Measurements from ENCODE around the gene CPD. TPM values are rescaled to one million over a fixed set of nuclear protein-coding genes. Genes with fewer than 3 reads are reported as not detected.

The CPD gene
- total RNA-seq, 3 donors from 2014 or later: 39.2 to 77.3 (median 74.7) TPM

DNA sequence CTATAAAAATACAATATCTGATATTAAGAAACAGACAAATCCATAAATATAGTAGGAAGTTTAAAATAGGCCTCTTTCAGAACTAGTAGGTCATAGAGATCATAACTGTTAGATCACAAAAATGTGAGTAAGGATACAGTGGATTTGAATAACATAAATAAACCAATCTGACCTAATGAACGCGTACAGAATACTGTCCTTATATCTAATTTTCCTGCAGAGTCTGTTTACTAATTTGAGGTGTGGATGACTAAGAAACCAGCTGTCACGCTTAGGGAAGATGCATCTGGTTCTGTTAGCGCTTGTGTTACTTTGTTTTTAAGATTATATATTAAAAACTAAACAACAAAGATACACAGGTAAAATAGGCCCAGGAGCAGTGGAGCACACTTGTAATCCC, 14.8 kb downstream of the CPD start:
- Histone ChIP-seq H3K36me3 (ENCODE audit: low read depth) (no peaks in the 10 kb centered on the region), H3K9me3 (no peaks in the 10 kb centered on the region), H3K4me3 (no peak overlapping the region), H3K4me1 (ENCODE audit: low read depth) (peaks cover 4% of the 10 kb centered on the region)
- no peak for ATAC-seq
- TF ChIP-seq, protein P1, sequence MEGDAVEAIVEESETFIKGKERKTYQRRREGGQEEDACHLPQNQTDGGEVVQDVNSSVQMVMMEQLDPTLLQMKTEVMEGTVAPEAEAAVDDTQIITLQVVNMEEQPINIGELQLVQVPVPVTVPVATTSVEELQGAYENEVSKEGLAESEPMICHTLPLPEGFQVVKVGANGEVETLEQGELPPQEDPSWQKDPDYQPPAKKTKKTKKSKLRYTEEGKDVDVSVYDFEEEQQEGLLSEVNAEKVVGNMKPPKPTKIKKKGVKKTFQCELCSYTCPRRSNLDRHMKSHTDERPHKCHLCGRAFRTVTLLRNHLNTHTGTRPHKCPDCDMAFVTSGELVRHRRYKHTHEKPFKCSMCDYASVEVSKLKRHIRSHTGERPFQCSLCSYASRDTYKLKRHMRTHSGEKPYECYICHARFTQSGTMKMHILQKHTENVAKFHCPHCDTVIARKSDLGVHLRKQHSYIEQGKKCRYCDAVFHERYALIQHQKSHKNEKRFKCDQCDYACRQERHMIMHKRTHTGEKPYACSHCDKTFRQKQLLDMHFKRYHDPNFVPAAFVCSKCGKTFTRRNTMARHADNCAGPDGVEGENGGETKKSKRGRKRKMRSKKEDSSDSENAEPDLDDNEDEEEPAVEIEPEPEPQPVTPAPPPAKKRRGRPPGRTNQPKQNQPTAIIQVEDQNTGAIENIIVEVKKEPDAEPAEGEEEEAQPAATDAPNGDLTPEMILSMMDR (IDR thresholded peaks at IDR 0.05): no peak
- no peak for DNase-seq
- intact Hi-C loops (cut with DNase I, micrococcal nuclease): no loop called here

DNA sequence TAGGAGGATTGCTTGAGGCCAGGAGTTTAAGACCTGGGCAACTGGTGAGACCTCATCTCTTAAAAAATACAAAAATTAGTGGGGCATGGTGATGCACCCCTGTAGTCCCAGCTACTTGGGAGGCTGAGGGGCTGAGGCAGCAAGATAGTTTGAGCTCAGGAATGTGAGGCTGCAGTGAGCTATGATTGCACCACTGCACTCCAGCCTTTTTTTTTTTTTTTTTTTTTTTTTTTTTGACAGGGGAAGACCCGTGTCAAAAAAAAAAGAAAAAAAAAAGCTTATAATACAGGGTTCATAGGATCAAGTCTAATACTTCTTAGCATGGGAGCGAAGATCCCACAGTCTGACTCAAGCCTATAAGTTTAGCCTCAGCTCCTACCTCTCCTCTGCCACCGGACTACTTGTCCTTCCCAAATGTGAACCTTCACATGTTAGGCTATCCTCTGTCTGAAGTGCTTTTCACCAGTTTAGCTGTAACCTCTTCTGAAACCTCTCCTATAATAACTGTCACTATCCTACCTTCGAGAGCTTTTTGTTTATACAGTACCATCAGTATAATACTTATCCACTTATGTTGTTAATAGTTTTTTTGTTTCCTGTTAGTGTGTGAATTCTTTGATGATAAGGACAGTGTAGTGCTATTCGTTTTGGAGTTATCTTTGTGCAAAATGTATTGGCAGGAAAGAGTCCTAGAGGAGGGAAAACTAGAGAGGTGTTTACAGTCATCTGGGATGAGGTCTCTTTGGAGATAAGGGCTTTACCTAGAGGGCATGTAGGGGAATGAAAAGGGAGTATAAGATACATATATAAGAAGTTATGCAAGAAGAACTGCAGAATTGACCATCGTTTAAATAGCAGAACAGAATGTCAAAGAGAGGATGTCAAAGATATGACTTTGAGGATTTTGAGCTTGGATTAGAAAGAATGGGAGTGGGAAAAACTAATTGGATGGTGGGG, 15.5 kb downstream of the CPD start:
- Histone ChIP-seq H3K4me1 (ENCODE audit: low read depth) (peaks cover 4% of the 10 kb centered on the region), H3K9me3 (no peaks in the 10 kb centered on the region), H3K36me3 (ENCODE audit: low read depth) (no peaks in the 10 kb centered on the region), H3K4me3 (no peak overlapping the region)
- DNase-seq (no peak), ATAC-seq (no peak)
- TF ChIP-seq, protein P1 (IDR thresholded peaks at IDR 0.05): no peak
- intact Hi-C loops (cut with DNase I, micrococcal nuclease): no loop called here

DNA sequence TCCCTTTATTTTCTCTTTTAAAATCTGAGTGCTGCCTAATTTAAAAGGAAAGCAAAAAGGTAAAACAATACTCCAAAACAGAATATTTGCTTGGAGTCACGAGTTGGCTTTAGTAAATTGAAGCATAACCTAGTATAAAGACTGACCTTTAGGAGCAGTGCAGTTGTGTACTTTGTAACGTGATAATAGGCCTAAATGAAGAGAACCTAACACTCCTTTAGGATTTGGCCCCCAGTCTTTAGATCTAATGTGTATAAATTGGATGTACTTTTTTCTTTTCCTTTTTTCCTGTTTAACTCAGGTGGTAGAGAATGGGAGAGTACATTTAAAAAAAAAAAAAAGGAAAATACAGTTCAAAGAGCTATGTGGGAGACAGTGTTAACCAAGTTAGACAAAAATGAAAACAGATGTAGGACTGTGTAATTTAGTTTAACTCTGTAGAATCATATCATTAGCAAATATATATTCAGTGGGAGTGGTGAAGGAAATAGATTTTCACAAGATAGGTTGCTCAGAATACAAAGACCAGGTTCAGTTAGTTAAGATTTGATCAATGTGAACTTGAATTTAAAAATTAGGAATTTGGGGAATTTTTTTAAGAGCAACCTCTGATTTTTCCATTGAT, 16.8 kb downstream of the CPD start:
- peak; percentile 65 for ATAC-seq
- TF ChIP-seq, protein P1 (IDR thresholded peaks at IDR 0.05): no peak
- Histone ChIP-seq H3K9me3 (no peaks in the 10 kb centered on the region), H3K36me3 (ENCODE audit: low read depth) (no peaks in the 10 kb centered on the region), H3K4me1 (ENCODE audit: low read depth) (peaks cover 4% of the 10 kb centered on the region), H3K4me3 (no peak overlapping the region)
- DNase-seq: no peak
- intact Hi-C loops (cut with DNase I, micrococcal nuclease): no loop called here

DNA sequence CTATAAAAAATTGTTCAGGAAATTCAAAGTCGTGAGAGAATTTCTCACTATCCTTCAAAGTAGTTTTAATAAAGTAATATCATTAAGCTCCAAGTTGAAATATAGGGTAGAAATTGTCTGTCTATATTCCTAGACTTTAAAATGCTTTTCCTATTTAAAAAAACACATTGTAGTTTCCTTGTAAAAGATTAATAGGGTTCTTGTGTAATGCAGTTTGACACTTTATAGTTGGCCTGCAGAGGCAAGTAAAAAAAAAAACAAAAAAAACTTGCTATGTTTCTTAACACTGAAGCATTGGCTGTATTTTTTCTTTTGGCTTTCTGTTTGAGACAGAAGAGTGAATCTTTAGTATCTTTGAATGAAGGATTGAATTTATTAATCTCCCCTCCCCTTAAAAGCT, 17.4 kb downstream of the CPD start:
- no peak overlapping the region for H3K4me3 ChIP-seq
- no peaks in the 10 kb centered on the region for H3K36me3 ChIP-seq (ENCODE audit: low read depth)
- DNase-seq: no peak
- H3K4me1 ChIP-seq (ENCODE audit: low read depth): peaks cover 4% of the 10 kb centered on the region
- no peak for ATAC-seq
- H3K9me3 ChIP-seq: no peaks in the 10 kb centered on the region
- intact Hi-C loops (cut with DNase I, micrococcal nuclease): no loop called here
- TF ChIP-seq, protein P1 (IDR thresholded peaks at IDR 0.05): no peak

DNA sequence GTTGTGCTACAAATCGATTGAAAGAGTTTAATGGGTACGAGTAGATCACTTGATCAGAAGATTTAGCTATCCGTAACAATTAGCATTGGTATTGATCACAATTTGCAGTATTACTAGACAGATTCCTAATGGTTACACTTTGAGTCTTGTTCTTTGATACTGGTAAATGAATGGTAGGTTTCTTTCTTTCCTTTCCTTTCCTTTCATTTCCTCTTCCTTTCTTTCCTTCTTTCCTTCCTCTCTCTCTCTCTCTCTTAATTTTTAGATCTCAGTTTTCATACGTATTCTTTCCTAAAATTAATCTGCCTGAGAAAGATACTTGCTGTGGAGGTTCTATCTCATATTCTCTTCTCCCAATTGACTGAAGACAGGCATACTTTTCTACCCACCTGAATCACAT, 17.9 kb downstream of the CPD start:
- no peaks in the 10 kb centered on the region for H3K9me3 ChIP-seq
- intact Hi-C loops (cut with DNase I, micrococcal nuclease): no loop called here
- no peak for ATAC-seq
- DNase-seq: no peak
- H3K4me1 ChIP-seq (ENCODE audit: low read depth): peaks cover 4% of the 10 kb centered on the region
- no peaks in the 10 kb centered on the region for H3K36me3 ChIP-seq (ENCODE audit: low read depth)
- TF ChIP-seq, protein P1 (IDR thresholded peaks at IDR 0.05): no peak
- no peak overlapping the region for H3K4me3 ChIP-seq
